H54 (cell line): ENCODE data around the gene IDUA.
"Not testable (repeated sequence)": the region's sequence is repeated elsewhere in the genome, so short reads cannot be mapped to it uniquely, and the experiment has no call there.

Experiments used
- DNase-seq: peaks from one replicate; pipeline ENCODE4 v3.0.0; 2011; ENCODE audit warnings: low spot score, mixed read lengths; ENCODE audit not compliant: insufficient read length
- FAIRE-seq: peaks from 3 replicates; lab custom pipeline; 2011; peaks lifted over from hg19 to GRCh38; lab: Jason Lieb, UNC
- POLR2A ChIP-seq: IDR thresholded peaks from 2 replicates; pipeline ENCODE4 v1.6.1; 2011; ENCODE audit warnings: low read depth, mild to moderate bottlenecking, low read length

The IDUA gene

GRCh38 chr4:1050486-1051213 is 63.8 kb downstream of the IDUA start:
- FAIRE-seq = no peak
- no peak for DNase-seq
- no peak for TF ChIP-seq POLR2A

- no peak for TF ChIP-seq POLR2A
- FAIRE-seq (no peak), DNase-seq (no peak)
Observed at GRCh38 chr4:1051472-1051871, 64.6 kb downstream of the IDUA start.

DNA sequence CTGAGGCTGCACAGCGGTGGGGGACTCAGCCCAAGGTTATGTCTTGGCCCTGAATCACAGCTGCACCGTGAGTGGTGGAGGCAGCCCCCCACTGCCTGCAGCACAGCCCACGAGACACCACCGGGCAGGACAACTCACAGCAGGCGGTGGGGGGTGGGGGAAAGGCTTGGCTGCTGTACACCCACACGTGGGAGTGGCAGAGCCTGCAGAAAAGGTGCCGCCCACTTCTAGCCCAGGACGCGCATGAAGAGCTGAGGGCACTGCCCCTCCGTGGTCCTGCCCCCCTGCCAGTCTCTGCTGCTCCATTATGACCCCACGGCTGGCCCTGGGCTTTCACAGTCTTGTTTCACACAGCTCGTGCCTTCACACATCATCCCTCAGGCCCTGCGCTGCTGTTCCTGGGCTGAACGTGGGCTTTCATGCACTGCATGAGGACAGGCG is 65.4 kb downstream of the IDUA start:
- FAIRE-seq (no peak), DNase-seq (no peak)
- no peak for TF ChIP-seq POLR2A

GRCh38 chr4:1053080-1053661 is 66.3 kb downstream of the IDUA start:
- DNase-seq = no peak
- FAIRE-seq = no peak
- TF ChIP-seq POLR2A = no peak

DNA sequence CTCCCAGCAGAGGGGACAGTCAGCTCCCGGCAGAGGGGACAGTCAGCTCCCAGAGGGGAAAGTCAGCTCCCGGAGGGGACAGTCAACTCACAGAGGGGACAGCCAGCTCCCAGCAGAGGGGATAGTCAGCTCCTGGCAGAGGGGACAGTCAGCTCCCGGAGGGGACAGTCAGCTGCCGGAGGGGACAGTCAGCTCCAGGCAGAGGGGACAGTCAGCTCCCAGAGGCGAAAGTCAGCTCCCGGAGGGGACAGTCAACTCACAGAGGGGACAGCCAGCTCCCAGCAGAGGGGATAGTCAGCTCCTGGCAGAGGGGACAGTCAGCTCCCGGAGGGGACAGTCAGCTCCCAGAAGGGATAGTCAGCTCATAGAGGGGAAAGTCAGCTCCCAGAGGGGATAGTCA is 67.0 kb downstream of the IDUA start:
- FAIRE-seq = not testable (repeated sequence)

More for the DNA sequence above, 67.0 kb downstream of the IDUA start:
- DNase-seq = not testable (repeated sequence)
